Upper lobe of right lung (tissue), 1 donor: ENCODE results near the gene USE1. TPM values are rescaled to one million over a fixed set of nuclear protein-coding genes. Genes with fewer than 3 reads are reported as not detected.

Experiments
- ATAC-seq: fragments of 200-7000 bp; cut with Tn5 transposase; one replicate; pipeline ENCODE4 v1.9.1; 2020; ENCODE audit warnings: mild to moderate bottlenecking, moderate library complexity
- DNase-seq: peaks from one replicate; pipeline ENCODE4 v3.0.0-alpha.2; 2020
- H3K27ac ChIP-seq: fragments of 200-600 bp; one replicate; pipeline ENCODE4 v1.8.0; 2022
- H3K27me3 ChIP-seq: fragments of 200-600 bp; one replicate; pipeline ENCODE4 v1.8.0; 2022; ENCODE audit warnings: mild to moderate bottlenecking
- H3K36me3 ChIP-seq: fragments of 200-600 bp; one replicate; pipeline ENCODE4 v1.8.0; 2022
- H3K4me1 ChIP-seq: fragments of 200-600 bp; one replicate; pipeline ENCODE4 v1.8.0; 2022
- H3K4me3 ChIP-seq: fragments of 200-600 bp; one replicate; pipeline ENCODE4 v1.8.0; 2022; ENCODE audit warnings: mild to moderate bottlenecking
- H3K9me3 ChIP-seq: fragments of 200-600 bp; one replicate; pipeline ENCODE4 v1.8.0; 2022
- intact Hi-C: fragments of 100-400 bp; cut with DNase I; formaldehyde crosslinking; loops from one replicate; pipeline ENCODE4 v1.11.0; 2022
- total RNA-seq: library from RNA; stranded (reverse); fragmentation: NEBNext Ultra II Directional; extraction: Animal tissue kit (Norgen Biotek cat#: 25700); gene quantifications from one replicate; pipeline ENCODE4 v1.2.1, GENCODE V29; 2021
- TF ChIP-seq, protein P1 (sequence below): fragments of 200-600 bp; IDR thresholded peaks from one replicate; pipeline ENCODE4 v1.8.0; 2022; ENCODE audit warnings: antibody characterized with exemption
- donor health status: DM: no; HTN: yes; CAD: no; lungs with severe emphysema.

The USE1 gene
- total RNA-seq, 1 donor from 2014 or later: 24.0 TPM

DNA sequence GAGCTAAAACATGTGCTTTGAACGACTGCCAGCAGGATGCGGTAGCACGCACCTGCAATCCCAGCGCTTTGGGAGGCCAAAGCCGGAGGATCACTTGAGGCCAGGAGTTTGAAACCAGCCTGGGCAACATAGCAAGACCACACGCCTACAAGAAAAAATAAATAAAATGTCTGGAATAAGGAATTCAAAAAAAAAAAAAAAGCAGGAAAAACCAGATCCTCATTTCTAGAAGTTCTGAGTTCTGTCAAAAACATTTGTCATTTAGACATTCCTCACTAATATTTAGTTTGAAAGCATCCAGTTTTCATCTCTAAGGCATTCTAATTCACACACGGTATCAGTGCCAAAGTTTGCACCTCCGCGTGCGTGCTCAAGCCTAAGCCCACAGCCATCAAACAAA lies 36.9 kb upstream of the USE1 start:
- no peaks in the 10 kb centered on the region for H3K9me3 ChIP-seq
- TF ChIP-seq, protein P1, sequence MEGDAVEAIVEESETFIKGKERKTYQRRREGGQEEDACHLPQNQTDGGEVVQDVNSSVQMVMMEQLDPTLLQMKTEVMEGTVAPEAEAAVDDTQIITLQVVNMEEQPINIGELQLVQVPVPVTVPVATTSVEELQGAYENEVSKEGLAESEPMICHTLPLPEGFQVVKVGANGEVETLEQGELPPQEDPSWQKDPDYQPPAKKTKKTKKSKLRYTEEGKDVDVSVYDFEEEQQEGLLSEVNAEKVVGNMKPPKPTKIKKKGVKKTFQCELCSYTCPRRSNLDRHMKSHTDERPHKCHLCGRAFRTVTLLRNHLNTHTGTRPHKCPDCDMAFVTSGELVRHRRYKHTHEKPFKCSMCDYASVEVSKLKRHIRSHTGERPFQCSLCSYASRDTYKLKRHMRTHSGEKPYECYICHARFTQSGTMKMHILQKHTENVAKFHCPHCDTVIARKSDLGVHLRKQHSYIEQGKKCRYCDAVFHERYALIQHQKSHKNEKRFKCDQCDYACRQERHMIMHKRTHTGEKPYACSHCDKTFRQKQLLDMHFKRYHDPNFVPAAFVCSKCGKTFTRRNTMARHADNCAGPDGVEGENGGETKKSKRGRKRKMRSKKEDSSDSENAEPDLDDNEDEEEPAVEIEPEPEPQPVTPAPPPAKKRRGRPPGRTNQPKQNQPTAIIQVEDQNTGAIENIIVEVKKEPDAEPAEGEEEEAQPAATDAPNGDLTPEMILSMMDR: no peak
- no peaks in the 10 kb centered on the region for H3K27me3 ChIP-seq
- no peak overlapping the region for H3K27ac ChIP-seq
- intact Hi-C loops: no loop called here
- no peak for DNase-seq
- H3K36me3 ChIP-seq: peaks cover 79% of the 10 kb centered on the region
- H3K4me3 ChIP-seq: no peak overlapping the region
- no peak for ATAC-seq
- no peaks in the 10 kb centered on the region for H3K4me1 ChIP-seq

DNA sequence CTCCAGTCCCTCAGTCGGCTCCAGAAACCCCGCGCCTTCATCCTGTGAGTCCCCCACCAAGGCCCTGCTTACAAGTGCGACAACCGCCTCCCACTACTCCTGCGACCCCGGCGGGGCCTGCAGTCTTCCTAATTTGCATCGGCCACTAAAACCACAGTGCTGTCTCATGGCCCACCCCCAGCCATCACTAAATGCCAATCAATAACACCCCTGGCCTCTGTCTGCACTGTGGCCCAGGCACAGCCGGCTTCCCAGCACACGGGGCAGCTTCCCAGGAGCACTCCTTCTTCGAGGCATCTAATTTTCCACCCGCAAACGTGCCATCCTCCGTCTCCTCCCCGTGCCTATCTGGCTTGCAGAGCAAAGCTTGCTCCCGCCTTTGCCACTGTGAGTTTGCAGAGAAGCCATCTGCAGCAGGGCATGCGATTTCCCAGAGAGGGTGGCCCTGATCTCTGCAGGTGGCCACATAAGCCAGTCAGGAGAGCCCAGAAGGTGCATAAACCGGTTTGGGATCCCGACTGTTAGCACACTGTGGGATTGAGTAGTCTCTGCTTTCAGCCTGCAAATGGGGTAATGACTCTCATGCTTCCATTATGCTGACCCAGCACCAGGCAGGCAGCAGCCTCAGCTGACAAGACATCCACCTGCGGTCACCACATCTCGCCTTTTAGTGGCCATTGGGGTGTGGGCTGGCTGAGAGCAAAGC lies 34.0 kb upstream of the USE1 start:
- ATAC-seq (no peak), DNase-seq (no peak)
- Histone ChIP-seq H3K27ac (no peak overlapping the region), H3K36me3 (peaks cover 76% of the 10 kb centered on the region), H3K27me3 (no peaks in the 10 kb centered on the region), H3K4me3 (no peak overlapping the region), H3K4me1 (peaks cover 4% of the 10 kb centered on the region), H3K9me3 (no peaks in the 10 kb centered on the region)
- TF ChIP-seq, protein P1: no peak
- intact Hi-C loops: no loop called here

DNA sequence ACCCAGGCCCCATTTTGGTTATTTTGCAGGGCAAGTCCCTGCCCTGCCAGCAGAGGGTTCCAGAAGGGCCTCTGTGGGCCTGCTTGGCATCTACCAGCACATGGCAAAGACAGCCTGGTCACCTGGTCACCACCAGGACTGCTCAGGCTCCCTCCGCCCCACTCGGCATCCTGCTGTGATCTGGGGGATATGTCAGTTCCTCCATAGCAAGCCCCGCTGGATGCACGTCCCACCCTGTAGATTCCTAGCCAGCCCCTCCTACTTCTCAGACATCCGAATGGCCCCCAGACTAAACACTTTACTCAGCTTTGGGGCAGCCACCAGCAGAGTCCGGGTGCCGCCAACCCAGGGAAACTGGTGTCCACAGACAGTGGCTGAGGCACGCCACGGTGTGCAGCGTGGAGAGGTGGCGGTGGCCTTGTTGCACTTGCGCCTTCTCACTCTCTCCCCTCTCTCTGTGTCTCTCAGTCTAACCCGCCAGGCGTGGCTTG lies 31.8 kb upstream of the USE1 start:
- peaks cover 76% of the 10 kb centered on the region for H3K36me3 ChIP-seq
- TF ChIP-seq, protein P1: no peak

DNA sequence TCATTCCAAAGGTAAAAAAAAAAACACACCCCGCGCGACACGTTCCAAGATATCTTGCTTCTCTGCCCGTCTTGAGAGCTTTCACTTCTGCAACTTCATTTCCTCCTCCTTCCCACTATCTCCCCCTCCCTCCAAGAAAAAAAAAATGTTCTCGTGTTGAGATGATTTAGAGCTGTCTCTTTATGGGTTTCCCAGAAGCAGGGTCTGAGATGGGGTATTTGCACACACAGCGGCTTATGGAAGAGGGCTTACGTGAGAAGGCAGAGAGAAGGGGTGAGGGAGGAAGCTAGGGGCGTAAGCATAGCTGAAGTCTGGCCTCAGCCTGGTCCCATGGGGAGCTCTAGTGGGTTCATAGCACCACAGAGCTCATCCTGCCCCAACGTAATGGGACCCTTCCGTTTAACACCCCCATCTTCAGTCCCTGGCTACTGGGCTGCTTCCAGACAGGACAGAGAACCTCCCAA lies 31.3 kb upstream of the USE1 start:
- Histone ChIP-seq H3K4me3 (no peak overlapping the region), H3K27ac (peak overlapping the region; percentile 14), H3K27me3 (no peaks in the 10 kb centered on the region), H3K36me3 (peaks cover 77% of the 10 kb centered on the region), H3K9me3 (no peaks in the 10 kb centered on the region), H3K4me1 (peaks cover 4% of the 10 kb centered on the region)
- ATAC-seq (peak; percentile 25), DNase-seq (no peak)
- intact Hi-C loops: no loop called here
- TF ChIP-seq, protein P1: no peak

More for the DNA sequence above, 31.8 kb upstream of the USE1 start:
- no peaks in the 10 kb centered on the region for H3K9me3 ChIP-seq
- H3K27ac ChIP-seq: peak overlapping the region; percentile 14
- peaks cover 4% of the 10 kb centered on the region for H3K4me1 ChIP-seq
- intact Hi-C loops: no loop called here
- H3K27me3 ChIP-seq: no peaks in the 10 kb centered on the region
- H3K4me3 ChIP-seq: no peak overlapping the region
- ATAC-seq (peak; percentile 28), DNase-seq (no peak)

DNA sequence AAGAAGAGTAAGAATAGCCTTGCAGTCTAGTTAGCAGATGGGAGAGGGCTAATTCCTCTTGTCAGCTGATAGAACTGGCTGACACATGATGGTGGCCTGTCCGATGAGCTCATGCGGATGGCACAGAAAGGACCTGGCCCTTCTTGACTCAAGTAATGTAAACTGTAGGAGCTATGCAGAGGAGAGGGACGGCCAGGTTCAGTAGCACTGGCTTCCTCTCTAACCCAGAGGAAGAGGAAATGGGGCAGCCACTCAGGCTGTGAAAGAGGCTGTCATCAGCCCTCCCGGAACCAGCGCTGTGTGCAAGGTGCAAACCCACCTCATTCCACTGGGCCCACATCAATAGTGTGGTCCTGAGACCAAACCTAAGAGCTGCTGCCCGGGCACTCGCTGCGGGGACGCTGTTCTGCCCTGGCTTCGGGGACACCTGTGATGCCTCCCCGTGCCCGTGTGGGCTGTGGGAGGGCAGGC lies 30.8 kb upstream of the USE1 start:
- TF ChIP-seq, protein P1: no peak
- intact Hi-C loops: no loop called here
- Histone ChIP-seq H3K27ac (peak overlapping the region; percentile 14), H3K4me3 (no peak overlapping the region), H3K9me3 (no peaks in the 10 kb centered on the region), H3K27me3 (no peaks in the 10 kb centered on the region), H3K36me3 (peaks cover 82% of the 10 kb centered on the region), H3K4me1 (peaks cover 4% of the 10 kb centered on the region)
- peak; percentile 69 for ATAC-seq
- no peak for DNase-seq
